GM21529 (cell line): ENCODE measurements around the gene HHIPL1.

Experiments
- ATAC-seq: cut with Tn5 transposase; IDR thresholded peaks from one replicate; pipeline ENCODE4 v1.9.1; 2021; ENCODE audit not compliant: unreplicated experiment

HHIPL1 gene

GRCh38 chr14:99674064-99674650, 29.2 kb downstream of the HHIPL1 start:
- ATAC-seq: no peak

DNA sequence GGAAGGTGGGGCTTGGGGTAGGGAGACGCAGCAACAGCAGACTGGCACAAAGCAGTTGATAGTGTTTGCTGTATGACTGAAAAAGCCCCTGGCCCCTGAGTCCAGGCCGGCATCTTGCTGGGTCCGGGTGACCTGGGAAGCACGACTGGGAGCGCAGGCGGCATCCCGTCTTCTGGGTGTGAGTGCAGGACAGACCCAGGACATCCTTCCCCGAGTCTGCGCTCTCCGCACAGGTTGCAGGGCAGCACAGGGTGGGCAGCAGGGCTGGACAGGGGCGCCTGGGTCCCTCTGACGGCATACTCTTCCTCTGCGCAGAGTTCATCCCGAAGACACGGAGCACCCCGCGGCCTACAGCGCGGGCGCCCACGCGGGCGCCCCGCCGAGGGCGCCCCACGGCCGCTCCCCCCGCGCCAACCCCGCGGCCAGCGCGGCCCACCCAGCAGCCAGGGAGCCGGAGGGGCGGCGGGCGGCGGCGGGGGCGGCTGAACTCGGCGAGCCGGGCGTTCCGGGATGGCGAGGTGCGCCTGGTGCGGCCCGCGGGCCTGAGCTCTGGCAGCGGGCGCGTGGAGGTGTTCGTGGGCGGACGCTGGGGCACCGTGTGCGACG, 29.9 kb downstream of the HHIPL1 start:
- no peak for ATAC-seq

DNA sequence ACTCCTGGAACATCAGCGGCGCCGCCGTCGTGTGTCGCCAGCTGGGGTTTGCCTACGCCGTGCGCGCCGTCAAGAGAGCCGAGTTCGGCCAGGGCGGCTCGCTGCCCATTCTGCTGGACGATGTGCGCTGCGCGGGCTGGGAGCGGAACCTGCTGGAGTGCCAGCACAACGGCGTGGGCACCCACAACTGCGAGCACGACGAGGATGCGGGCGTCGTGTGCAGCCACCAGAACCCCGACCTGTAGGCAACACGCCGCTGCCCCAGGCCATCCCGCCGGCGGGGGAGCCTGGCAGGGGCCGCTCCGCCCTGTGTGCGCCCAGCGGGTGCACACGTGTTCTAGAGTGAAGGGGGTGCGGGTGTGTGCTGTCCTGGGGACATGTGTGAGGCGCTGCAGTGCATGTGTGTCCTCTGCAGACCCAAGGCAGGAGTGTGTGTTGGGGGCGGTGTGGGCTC, 30.5 kb downstream of the HHIPL1 start:
- ATAC-seq: no peak

- no peak for ATAC-seq
Measured at GRCh38 chr14:99675951-99676350, 31.0 kb downstream of the HHIPL1 start.

DNA sequence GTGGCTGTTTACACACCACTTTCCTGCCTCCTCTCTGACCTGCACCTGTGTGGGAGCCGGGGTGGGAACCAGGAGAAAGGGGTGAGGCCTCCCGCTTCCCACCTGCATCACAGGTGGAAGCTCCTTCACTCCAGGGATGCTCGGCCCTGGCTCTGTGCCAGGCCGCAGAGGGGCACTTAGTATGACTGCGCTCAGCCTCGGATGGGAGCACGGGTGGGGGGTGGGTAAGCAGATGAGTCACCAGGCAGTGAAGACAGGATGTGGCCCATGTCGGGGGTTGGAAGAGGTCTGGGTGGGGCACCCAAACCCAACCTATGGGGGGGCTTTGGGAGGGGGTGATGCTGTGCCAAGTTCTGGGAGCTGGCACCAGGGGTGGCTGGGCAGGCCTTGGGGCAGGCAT, 31.7 kb downstream of the HHIPL1 start:
- ATAC-seq: no peak

- no peak for ATAC-seq
Measured at GRCh38 chr14:99677231-99678140, 32.6 kb downstream of the HHIPL1 start.

DNA sequence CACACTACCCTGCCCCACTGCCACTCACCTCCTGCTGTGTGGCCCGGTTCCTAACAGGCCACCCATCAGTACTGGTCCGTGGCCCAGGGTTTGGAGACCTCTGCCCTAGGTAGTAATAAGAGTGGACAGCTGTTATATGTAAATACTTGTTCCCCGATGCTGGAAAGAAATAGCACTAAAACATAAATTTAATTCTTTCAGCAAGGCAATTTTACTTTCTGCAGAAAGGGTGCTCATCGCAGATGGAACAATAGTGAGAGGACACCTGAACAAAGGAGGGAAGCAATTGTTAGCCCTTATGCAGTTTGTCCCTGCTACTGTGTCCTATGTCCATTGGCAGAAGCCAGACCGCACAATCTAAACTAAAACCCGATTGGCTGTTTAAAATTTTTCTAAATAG, 33.3 kb downstream of the HHIPL1 start:
- ATAC-seq: no peak

- ATAC-seq: no peak
Measured at GRCh38 chr14:99679111-99679510, 34.2 kb downstream of the HHIPL1 start.

DNA sequence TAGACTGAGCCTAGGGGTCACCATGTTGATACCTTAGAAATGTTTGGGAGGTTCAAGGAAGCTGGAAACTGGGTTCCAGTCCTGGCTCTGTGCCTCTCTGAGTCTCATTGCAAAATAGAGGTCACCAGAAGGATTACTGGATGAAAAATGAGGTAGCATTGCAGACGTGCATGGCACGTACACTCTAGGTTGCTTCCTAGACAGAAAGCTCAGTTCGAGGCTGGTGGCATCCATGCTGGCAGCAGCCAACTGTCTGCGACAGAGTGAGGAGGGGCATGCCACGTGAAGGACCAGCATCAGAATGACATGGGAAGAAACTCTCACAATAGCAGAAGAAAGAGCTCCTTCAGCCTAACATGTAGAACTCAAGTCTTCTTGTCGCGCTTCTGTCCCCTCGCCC, 34.6 kb downstream of the HHIPL1 start:
- no peak for ATAC-seq

- no peak for ATAC-seq
Measured at GRCh38 chr14:99679996-99680395, 35.1 kb downstream of the HHIPL1 start.

- no peak for ATAC-seq
Measured at GRCh38 chr14:99681101-99681831, 36.3 kb downstream of the HHIPL1 start.

DNA sequence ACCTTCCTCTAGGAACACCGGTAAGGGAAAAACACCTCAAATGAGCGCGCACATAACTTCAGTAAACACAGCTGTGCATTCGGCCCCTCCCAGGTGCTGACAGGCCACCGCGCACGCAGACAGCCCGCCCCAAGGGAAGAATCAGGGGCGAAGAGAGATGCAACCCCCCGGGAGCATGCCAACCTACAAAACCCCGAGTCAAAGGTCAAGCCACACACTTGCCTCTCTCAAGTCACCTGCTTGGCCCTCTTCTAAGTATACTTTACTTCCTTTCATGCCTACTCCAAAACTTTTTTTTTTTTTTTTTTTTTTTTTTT, 36.9 kb downstream of the HHIPL1 start:
- no peak for ATAC-seq

DNA sequence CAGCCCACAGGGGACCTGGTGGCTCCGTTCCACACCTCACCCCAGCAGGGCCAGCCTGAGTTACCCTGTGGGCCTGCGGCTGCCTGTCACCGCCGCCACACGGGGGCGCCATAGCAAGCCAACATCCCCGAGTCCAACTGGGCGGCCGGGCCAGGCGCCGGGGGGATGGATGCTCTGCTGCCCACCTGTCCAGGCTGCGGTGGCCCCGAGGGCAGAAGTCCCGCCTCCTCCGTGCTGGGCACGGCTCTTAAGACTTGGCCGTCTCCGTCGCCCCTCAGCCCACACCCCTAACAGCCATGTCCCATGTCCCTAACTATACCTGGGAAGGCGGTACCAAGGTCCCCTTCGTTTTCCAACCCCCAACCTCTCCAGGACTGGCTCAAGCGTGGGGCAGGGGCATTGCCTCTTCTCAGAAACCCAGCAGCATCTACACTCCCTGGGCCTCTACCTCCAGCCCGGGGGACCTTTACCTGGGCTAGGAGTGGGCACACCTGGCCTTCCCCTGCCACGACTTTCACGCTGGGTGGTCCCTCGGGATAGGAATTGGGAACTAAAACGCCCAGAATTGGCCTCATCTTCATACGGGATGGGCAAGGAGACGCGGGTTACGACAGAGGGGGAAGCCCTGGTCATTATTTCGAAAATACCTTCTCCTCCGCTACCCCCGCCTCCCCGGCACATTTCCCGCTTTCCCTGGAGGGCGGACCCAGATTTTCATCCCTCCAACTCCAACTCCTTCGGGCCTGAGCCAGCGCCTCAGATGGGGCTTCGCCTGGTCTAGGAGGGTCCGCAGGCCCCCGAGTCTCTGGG, 38.1 kb downstream of the HHIPL1 start:
- peak; percentile 37 for ATAC-seq

GRCh38 chr14:99683619-99684409, 38.9 kb downstream of the HHIPL1 start, which contains the start of gene CYP46A1:
TSS of gene CYP46A1 (plus strand) at chr14:99684298. CDS start at chr14:99684418, 120 bp downstream.
- peak; percentile 94 for ATAC-seq

DNA sequence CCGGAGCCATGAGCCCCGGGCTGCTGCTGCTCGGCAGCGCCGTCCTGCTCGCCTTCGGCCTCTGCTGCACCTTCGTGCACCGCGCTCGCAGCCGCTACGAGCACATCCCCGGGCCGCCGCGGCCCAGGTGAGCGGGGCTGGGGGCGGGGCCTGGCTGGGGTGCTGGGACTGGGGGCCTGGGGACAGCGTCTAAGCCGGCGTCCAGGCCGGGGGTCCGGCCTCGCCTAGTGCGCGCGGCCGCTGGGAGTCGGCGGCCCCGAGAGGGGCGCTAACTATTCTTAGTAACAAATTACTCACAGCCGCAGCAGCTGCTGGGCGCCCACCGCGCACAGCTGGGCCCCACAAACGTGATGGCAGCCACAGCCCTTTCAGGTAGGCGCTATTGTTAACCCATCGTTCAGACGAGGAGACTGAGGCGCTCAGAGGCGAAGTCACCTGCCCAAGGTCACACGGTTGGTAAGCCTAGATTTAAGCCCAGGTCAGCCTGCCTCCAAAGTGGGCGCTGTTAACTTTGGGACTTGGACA, 39.5 kb downstream of the HHIPL1 start:
- peak; percentile 27 for ATAC-seq

DNA sequence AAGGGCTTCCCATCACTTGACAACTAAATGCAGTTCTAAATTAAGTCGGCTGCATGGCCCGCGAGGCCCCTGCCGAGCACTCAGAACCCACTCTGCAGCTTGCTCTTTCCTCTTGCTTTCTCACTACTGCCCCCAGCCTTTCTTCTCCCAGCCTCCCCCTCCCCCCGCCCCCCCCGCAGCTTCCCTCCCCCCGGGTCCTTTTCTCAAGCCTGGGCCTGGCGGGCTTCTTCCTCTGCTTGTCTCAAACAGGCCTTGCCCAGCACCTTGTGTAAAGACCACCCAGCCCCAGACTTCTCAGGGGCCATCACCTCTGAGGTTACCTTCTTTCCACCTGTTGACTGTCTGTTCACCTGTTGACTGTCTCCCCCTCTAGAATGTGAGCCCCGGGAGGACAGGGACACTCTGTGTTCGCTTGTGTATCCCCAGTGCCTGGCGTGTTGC, 40.2 kb downstream of the HHIPL1 start:
- no peak for ATAC-seq

DNA sequence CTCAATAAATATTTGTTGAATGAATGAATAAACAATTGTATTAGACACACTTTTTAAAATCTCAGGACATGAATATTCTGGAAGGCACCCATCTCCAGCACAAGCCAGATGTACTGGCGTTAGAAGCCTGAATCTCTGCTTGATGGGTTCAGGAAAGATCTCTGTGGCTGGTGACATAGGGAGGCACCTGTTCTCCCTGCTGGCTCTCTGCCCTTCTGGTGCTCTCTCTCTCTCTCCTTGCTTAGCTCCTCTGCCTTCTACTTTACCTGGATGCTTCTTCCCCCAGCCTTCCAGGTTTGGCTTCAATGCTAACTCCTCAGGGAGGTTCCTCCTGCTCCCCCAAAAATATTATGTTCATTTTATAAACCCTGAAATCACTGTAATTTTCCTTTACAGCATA, 40.7 kb downstream of the HHIPL1 start:
- ATAC-seq: no peak

GRCh38 chr14:99686557-99687283, 41.8 kb downstream of the HHIPL1 start:
- ATAC-seq: no peak
